ENCODE measurements around the gene SYCP2L. TPM values are rescaled to one million over a fixed set of nuclear protein-coding genes. Genes with fewer than 3 reads are reported as not detected.

Gene SYCP2L
- total RNA-seq, 6 experiments from 2014 or later = 0.20 TPM; not detected in 5

DNA sequence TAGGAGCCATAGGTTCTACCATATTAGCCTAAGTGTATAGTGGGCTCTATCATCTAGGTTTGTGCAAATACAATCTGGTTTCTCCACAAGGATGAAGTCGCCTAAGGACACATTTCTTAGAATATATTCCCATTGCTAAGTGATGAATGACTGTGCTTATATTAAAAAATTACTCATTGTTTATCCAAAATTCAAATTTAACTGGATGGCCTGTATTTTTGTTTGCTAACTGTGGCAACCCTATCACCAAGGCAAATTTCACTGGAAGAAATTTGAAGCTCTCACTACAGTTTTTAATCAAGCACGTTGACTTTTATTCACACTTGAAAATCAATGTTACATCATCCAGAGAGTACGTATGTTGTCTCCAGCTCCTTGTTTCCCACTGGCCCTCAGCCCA, 18.9 kb upstream of the SYCP2L start:
- H3K4me1 ChIP-seq = no peaks in the 10 kb centered on the region
- TF ChIP-seq, protein P1, sequence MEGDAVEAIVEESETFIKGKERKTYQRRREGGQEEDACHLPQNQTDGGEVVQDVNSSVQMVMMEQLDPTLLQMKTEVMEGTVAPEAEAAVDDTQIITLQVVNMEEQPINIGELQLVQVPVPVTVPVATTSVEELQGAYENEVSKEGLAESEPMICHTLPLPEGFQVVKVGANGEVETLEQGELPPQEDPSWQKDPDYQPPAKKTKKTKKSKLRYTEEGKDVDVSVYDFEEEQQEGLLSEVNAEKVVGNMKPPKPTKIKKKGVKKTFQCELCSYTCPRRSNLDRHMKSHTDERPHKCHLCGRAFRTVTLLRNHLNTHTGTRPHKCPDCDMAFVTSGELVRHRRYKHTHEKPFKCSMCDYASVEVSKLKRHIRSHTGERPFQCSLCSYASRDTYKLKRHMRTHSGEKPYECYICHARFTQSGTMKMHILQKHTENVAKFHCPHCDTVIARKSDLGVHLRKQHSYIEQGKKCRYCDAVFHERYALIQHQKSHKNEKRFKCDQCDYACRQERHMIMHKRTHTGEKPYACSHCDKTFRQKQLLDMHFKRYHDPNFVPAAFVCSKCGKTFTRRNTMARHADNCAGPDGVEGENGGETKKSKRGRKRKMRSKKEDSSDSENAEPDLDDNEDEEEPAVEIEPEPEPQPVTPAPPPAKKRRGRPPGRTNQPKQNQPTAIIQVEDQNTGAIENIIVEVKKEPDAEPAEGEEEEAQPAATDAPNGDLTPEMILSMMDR (IDR thresholded peaks at IDR 0.05) = no peak
- TF ChIP-seq POLR2A (IDR thresholded peaks at IDR 0.05) = no peak
- H3K36me3 ChIP-seq = no peaks in the 10 kb centered on the region
- WGBS (ENCODE audit: insufficient coverage, low coverage, low lambda C conversion rate, missing lambda C conversion rate) = 74% methylated on average over 3 of the region's 3 CpGs
- no peaks in the 10 kb centered on the region for H3K9me3 ChIP-seq
- H3K27ac ChIP-seq = no peak overlapping the region
- H3K27me3 ChIP-seq = no peaks in the 10 kb centered on the region
- intact Hi-C loops (cut with DNase I) = no loop called here
- no peak for ATAC-seq
- H3K4me3 ChIP-seq = no peak overlapping the region
- no peak for DNase-seq

DNA sequence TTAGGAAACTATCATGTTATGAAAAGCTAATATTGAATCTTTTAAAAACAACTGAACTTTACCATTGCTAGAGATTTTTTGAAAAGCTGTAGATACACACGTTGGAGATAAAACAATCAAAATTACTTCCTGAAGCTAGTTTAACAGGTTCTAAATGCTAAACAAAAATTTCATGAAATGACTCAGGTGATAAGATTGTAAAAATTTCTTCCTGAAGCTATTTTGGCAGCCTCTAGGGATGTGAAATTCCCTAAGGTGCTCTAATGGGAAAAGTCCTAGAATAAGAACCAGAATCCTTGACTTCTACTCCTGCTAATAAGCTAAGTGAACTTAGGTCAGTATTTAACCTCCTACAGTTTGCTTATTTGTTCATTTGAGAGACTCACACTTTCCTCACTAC, 13.5 kb upstream of the SYCP2L start:
- 18% methylated on average over 1 of the region's 1 CpG for WGBS (ENCODE audit: insufficient coverage, low coverage, low lambda C conversion rate, missing lambda C conversion rate)
- no peak overlapping the region for H3K27ac ChIP-seq
- DNase-seq = no peak
- H3K4me1 ChIP-seq = no peaks in the 10 kb centered on the region
- no peaks in the 10 kb centered on the region for H3K9me3 ChIP-seq
- TF ChIP-seq, protein P1 (IDR thresholded peaks at IDR 0.05) = no peak
- TF ChIP-seq POLR2A (IDR thresholded peaks at IDR 0.05) = no peak
- no peak for ATAC-seq
- H3K36me3 ChIP-seq = no peaks in the 10 kb centered on the region
- intact Hi-C loops (cut with DNase I) = no loop called here
- no peak overlapping the region for H3K4me3 ChIP-seq
- H3K27me3 ChIP-seq = no peaks in the 10 kb centered on the region

DNA sequence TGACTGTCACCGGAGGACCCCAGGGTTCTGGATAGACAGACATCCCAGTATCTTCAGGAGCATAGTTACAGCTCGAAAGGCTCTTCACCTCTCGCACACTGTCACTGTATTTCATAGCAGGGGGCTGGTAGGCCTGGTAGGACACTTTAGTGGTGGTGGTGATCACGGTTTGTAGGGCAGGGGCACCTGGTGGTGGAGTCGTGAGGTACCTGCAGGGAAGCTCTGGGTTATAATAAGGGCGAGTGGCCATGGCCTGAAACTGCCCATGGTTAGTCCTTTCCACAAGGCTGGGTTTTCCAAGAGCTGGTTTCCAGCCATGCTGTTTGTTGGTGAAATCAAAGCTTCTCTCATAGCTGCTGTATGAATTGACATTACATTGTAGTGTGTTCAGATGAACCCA, 12.6 kb upstream of the SYCP2L start:
- no peak overlapping the region for H3K4me3 ChIP-seq
- H3K4me1 ChIP-seq = no peaks in the 10 kb centered on the region
- no peak overlapping the region for H3K27ac ChIP-seq
- TF ChIP-seq, protein P1 (IDR thresholded peaks at IDR 0.05) = no peak
- TF ChIP-seq POLR2A (IDR thresholded peaks at IDR 0.05) = no peak
- no peaks in the 10 kb centered on the region for H3K27me3 ChIP-seq
- no peaks in the 10 kb centered on the region for H3K36me3 ChIP-seq
- no peaks in the 10 kb centered on the region for H3K9me3 ChIP-seq
- ATAC-seq = no peak
- DNase-seq = no peak
- WGBS (ENCODE audit: insufficient coverage, low coverage, low lambda C conversion rate, missing lambda C conversion rate) = 87% methylated on average over 3 of the region's 6 CpGs
- intact Hi-C loops (cut with DNase I) = no loop called here

DNA sequence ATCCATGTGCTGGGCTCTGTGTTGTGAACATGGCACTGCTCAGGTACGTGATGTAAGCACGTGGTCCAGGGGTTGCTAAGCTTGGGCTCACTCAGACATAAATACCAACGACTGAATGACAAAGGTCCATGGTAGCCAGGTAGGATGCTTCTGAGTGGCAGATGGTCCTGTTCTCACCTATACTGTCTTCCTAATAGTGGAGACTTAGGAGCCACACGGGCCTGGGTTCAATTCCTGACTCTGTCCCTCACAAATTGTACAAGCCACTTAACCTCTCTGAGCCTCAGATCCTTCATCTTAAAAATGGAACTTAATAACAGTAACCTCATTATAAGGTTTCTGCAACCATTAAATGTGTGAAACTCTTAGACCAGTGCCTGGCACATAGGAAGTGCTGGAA, 11.8 kb upstream of the SYCP2L start:
- 50% methylated on average over 1 of the region's 4 CpGs for WGBS (ENCODE audit: insufficient coverage, low coverage, low lambda C conversion rate, missing lambda C conversion rate)
- H3K36me3 ChIP-seq = no peaks in the 10 kb centered on the region
- no peak for ATAC-seq

More for the DNA sequence above, 11.8 kb upstream of the SYCP2L start:
- Histone ChIP-seq H3K27me3 (no peaks in the 10 kb centered on the region), H3K4me1 (no peaks in the 10 kb centered on the region), H3K9me3 (no peaks in the 10 kb centered on the region), H3K4me3 (no peak overlapping the region), H3K27ac (no peak overlapping the region)
- no peak for TF ChIP-seq POLR2A (IDR thresholded peaks at IDR 0.05)
- TF ChIP-seq, protein P1 (IDR thresholded peaks at IDR 0.05) = no peak
- intact Hi-C loops (cut with DNase I) = no loop called here
- no peak for DNase-seq
